Measurements from ENCODE around the gene POC1B.

Gene POC1B

DNA sequence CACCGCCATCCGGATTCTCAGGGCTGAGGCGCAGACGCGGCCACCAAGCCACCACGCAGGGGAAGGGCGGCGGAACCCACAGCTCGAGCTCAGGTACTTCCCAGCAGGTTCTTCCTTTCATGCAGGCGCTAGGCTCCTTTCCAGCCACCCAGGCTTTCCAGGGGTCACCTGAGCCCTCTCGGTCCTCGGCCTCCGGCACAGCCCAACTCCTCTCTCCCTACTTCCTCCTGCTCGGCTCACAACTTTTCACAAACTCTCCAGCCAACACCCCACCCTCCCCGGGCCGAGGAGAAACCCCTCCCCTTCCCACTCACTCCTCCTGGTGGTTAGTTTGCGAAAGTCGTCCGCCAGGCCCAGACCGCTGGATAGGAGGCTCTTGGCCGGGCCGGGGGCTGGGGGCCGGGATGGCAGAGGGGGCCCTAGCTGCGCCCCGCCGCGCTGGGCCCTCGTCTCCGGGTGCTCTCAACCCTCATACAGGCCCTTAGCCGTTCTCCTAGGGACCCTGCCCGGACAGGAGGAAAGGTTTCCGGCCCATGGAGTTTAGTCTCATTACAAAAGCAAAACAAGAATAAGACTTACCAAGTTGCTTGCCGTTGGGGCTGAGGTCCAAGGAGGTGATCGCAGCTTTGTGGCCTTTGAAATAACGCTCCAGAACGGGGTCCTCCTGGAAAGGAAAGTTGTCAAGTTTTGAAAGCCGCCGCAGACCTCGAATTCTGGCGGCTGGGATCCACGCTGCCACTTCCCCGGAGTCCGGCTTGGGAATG is 1.1 kb downstream of the POC1B start, which contains the start of gene GALNT4:
TSS of gene GALNT4 (minus strand) at position 256 of the 764 bp plus-strand sequence. CDS start at position 9, 247 bp downstream.
- H3K4me3 ChIP-seq (ENCODE audit: low read length) = peak within 1 kb of the TSS; percentile 84
- TF ChIP-seq, protein P1, sequence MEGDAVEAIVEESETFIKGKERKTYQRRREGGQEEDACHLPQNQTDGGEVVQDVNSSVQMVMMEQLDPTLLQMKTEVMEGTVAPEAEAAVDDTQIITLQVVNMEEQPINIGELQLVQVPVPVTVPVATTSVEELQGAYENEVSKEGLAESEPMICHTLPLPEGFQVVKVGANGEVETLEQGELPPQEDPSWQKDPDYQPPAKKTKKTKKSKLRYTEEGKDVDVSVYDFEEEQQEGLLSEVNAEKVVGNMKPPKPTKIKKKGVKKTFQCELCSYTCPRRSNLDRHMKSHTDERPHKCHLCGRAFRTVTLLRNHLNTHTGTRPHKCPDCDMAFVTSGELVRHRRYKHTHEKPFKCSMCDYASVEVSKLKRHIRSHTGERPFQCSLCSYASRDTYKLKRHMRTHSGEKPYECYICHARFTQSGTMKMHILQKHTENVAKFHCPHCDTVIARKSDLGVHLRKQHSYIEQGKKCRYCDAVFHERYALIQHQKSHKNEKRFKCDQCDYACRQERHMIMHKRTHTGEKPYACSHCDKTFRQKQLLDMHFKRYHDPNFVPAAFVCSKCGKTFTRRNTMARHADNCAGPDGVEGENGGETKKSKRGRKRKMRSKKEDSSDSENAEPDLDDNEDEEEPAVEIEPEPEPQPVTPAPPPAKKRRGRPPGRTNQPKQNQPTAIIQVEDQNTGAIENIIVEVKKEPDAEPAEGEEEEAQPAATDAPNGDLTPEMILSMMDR (IDR thresholded peaks at IDR 0.05; ENCODE audit: insufficient read depth, low read depth, low read length, missing control alignments) = peak; percentile 69
- DNase-seq (ENCODE audit: low read depth) = peak; percentile 90

DNA sequence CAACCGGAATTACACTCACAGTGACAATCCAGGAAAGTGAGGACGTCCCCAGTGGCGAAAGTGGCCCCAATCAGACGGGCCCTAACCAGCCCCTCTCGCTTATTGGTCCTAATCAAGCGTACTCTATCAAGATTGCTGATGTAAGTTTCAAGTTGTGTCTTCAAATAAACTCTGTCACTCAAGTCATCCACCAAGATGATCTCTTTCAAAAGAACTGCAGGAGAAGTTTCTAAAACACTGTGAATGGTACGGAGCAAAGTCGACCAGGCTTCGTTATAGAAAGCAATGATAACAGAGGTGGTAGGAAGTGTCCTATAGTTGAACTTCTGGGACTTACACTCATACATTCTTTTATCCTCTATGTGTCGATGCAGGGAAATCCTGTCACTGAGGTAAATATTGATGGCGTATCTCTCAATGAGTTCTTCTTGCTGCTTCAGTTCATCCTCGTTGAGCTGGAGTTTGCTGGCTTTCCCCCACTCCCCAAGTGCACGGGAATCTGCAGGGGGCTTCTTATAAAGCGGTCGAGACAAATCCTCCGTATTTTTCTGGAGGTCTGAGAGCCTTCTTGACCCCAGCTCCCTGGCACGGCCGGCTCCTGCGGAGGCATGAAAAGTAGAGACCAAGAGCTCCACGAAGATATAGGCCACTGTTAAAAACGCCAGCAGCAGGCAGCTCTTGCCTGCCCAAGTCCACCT is 1.9 kb downstream of the POC1B start:
- no peak for DNase-seq (ENCODE audit: low read depth)
- TF ChIP-seq, protein P1 (IDR thresholded peaks at IDR 0.05; ENCODE audit: insufficient read depth, low read depth, low read length, missing control alignments) = no peak
- peak overlapping the region; percentile 84 for H3K4me3 ChIP-seq (ENCODE audit: low read length)

DNA sequence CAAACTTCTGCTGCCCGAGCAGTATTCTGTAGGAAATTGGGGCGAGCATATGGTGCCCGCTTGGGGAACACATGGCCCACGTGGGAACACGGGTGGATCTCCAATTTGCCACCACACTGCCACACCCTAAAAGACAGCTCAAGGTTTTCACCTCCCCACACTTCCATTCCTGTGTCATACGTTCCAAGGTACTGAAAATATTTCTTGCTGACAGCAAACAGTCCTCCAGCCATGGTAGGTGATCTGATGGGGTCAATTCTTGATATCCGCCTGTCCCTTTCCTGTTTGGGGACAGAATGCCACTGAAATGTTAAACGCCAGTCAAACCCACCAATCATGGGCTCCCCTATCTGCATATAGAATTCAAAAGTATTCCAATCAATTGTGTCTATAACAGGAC is 2.5 kb downstream of the POC1B start:
- no peak for DNase-seq (ENCODE audit: low read depth)
- H3K4me3 ChIP-seq (ENCODE audit: low read length) = no peak overlapping the region
- TF ChIP-seq, protein P1 (IDR thresholded peaks at IDR 0.05; ENCODE audit: insufficient read depth, low read depth, low read length, missing control alignments) = no peak

DNA sequence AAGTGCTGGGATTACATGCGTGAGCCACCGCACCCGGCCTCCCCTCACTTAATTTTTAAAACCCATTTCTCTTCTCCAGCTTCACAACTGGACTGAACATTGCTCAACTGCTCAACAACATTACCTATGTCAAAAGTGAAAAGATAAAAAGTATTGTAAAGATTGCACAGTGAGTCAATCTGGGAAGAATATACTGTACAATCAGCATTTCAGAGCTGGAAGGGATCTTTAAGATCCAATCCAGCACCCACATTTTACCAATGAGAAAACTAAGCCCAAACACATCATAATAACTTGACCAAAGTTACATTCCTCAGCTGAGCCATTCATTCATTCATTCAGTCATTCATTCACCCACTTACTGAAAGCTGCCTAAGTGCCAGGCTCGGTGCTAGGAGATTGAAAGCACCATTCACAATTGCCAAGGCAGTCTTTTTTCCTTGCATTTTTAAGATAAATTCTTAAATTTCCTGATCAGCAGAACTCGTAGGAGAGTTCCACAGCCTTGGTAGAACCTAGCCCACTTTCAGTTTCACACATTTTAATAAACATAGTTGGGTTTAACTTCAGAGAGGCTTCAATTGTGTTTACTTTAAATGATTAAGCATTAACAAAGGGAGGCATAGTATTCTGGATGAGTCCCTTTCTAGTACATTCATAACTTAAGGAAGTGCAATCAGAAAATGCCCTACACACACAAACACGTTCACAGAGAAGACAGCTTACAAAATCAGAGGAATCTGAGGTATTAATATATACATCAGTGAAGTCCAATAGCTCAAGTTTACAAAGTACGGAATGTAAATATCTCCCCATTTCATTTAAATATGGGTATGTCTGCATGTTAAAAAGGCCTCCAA is 4.3 kb downstream of the POC1B start:
- TF ChIP-seq, protein P1 (IDR thresholded peaks at IDR 0.05; ENCODE audit: insufficient read depth, low read depth, low read length, missing control alignments) = no peak
- peak; percentile 29 for DNase-seq (ENCODE audit: low read depth)
- no peak overlapping the region for H3K4me3 ChIP-seq (ENCODE audit: low read length)

DNA sequence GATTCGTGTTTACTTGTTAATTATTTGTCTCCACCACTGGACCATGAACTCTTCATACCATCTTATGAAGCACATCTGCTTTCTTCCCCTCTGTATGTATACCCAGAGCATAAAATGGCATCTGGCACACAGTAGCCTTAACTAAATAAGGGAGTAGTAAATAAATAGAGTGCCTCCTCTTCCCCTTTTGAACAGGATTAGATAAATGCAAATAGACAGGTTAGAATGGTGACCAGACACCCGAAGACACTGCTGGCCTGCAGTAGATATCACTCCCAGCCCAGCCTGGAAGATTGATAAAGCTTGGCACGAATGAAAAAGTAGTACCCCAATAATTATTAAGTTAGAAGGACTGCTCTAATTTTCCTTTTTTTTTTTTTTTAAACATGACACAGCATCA is 8.1 kb downstream of the POC1B start:
- TF ChIP-seq, protein P1 (IDR thresholded peaks at IDR 0.05; ENCODE audit: insufficient read depth, low read depth, low read length, missing control alignments) = no peak
- H3K4me3 ChIP-seq (ENCODE audit: low read length) = no peak overlapping the region
- DNase-seq (ENCODE audit: low read depth) = no peak

DNA sequence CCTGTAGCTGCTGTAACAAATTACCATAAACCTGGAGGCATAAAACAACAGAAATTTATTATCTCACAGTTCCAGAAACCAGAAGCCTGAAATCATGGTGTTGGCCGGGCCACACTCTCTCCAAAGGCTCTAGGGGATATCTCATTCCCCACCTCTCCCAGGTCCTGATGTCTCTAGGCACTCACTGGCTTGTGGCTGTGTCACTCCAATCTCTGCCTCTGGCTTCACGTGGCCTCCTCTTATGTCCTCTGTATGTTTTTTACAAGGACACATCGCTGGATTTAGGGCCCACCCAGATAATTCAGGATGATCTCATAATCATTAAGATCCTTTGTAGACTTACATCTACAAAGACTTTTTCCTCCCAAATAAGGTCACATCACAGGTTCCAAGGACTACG is 9.2 kb downstream of the POC1B start:
- no peak overlapping the region for H3K4me3 ChIP-seq (ENCODE audit: low read length)
- TF ChIP-seq, protein P1 (IDR thresholded peaks at IDR 0.05; ENCODE audit: insufficient read depth, low read depth, low read length, missing control alignments) = no peak
- no peak for DNase-seq (ENCODE audit: low read depth)
